Adrenal gland (tissue), 5 donors: ENCODE measurements around the gene MPV17L.

Source experiments
- POLR2A ChIP-seq, 2 donors: fragments of 450-650 bp; IDR thresholded peaks; one replicate each; pipeline ENCODE4 v1.6.1; 2017; ENCODE audit warnings: antibody characterized with exemption in 2 of 2, mild to moderate bottlenecking in 2 of 2, moderate library complexity in 1 of 2
- TF ChIP-seq, protein P1 (sequence below), 6 experiments: fragments of 450-650 bp in 4 of 6; fragments of 200-600 bp in 2 of 6; sonication (generic) in 1 of 6; IDR thresholded peaks; 1 replicate in 5 of 6; 2 replicates in 1 of 6; pipeline versions ENCODE4 v1.5.1 to v1.8.0; 2016 to 2021; ENCODE audit warnings: antibody characterized with exemption in 6 of 6, mild to moderate bottlenecking in 2 of 6, moderate library complexity in 1 of 6
- donor health status: DM: no; HTN: no; CAD: no.

DNA sequence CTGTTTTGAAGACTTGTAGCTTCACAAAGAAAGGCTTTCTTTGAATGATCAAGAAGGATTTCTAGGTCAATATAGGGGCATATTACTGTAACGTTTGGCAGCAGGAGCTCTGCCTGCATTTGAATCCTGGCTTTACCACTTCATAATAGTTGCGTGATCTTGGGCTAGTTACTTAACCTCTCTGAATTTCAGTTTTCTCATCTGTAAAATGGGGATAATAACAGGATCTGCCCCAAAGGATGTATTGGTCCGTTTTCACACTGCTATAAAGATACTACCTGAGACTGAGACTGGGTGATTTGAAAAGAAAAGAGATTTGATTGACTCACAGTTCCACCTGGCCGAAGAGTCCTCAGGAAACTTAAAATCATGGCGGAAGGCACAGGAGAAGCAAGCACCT is 51.3 kb downstream of the MPV17L start:
- TF ChIP-seq, protein P1, sequence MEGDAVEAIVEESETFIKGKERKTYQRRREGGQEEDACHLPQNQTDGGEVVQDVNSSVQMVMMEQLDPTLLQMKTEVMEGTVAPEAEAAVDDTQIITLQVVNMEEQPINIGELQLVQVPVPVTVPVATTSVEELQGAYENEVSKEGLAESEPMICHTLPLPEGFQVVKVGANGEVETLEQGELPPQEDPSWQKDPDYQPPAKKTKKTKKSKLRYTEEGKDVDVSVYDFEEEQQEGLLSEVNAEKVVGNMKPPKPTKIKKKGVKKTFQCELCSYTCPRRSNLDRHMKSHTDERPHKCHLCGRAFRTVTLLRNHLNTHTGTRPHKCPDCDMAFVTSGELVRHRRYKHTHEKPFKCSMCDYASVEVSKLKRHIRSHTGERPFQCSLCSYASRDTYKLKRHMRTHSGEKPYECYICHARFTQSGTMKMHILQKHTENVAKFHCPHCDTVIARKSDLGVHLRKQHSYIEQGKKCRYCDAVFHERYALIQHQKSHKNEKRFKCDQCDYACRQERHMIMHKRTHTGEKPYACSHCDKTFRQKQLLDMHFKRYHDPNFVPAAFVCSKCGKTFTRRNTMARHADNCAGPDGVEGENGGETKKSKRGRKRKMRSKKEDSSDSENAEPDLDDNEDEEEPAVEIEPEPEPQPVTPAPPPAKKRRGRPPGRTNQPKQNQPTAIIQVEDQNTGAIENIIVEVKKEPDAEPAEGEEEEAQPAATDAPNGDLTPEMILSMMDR (IDR thresholded peaks at IDR 0.05) = no peak
- no peak for TF ChIP-seq POLR2A (IDR thresholded peaks at IDR 0.05)
